H9 (cell line): ENCODE measurements around the gene CD86. TPM values are rescaled to one million over a fixed set of nuclear protein-coding genes. Genes with fewer than 3 reads are reported as not detected.

ENCODE experiments used
- DNase-seq: peaks from one replicate; pipeline ENCODE4 v3.0.0-alpha.2; 2017
- H2AFZ ChIP-seq: one replicate; pipeline ENCODE4 v1.6.1; 2013; ENCODE audit warnings: mild to moderate bottlenecking, low read length, control low read depth, moderate library complexity
- H2AK5ac ChIP-seq: 2 replicates; pipeline ENCODE4 v1.6.1; 2013; ENCODE audit warnings: low read length, control low read depth, mixed read lengths; ENCODE audit not compliant: insufficient read length
- H2BK120ac ChIP-seq: one replicate; pipeline ENCODE4 v1.6.1; 2013; ENCODE audit warnings: low read depth, mild to moderate bottlenecking, low read length, control low read depth, inconsistent platforms; ENCODE audit not compliant: poor library complexity, severe bottlenecking
- H2BK12ac ChIP-seq: 2 replicates; pipeline ENCODE4 v1.6.1; 2013; ENCODE audit warnings: low read length, control low read depth, mixed read lengths, low read depth; ENCODE audit not compliant: insufficient read length
- H2BK15ac ChIP-seq: 2 replicates; pipeline ENCODE4 v1.6.1; 2013; ENCODE audit warnings: low read depth, low read length, control low read depth
- H2BK20ac ChIP-seq: one replicate; pipeline ENCODE4 v1.6.1; 2013; ENCODE audit warnings: low read depth, mild to moderate bottlenecking, low read length, control low read depth, inconsistent platforms; ENCODE audit not compliant: poor library complexity, severe bottlenecking
- H2BK5ac ChIP-seq: 2 replicates; pipeline ENCODE4 v1.6.1; 2013; ENCODE audit warnings: low read length, control low read depth, mixed read lengths; ENCODE audit not compliant: insufficient read length
- H3K14ac ChIP-seq: 2 replicates; pipeline ENCODE4 v1.6.1; 2013; ENCODE audit warnings: low read length, control low read depth; ENCODE audit not compliant: insufficient read depth
- H3K18ac ChIP-seq: 2 replicates; pipeline ENCODE4 v1.6.1; 2013; ENCODE audit warnings: low read depth, mild to moderate bottlenecking, mixed read lengths, low read length, control low read depth; ENCODE audit not compliant: insufficient read length
- H3K23ac ChIP-seq: 2 replicates; pipeline ENCODE4 v1.6.1; 2013; ENCODE audit warnings: low read length, control low read depth, mixed read lengths, low read depth; ENCODE audit not compliant: insufficient read length
- H3K23me2 ChIP-seq: 2 replicates; pipeline ENCODE4 v1.6.1; 2013; ENCODE audit warnings: low read depth, mild to moderate bottlenecking, mixed read lengths, low read length, control low read depth; ENCODE audit not compliant: insufficient read length, poor library complexity, severe bottlenecking
- H3K27ac ChIP-seq: 2 replicates; pipeline ENCODE4 v1.5.1; 2013; ENCODE audit warnings: low read length, control low read depth, mixed read lengths, low read depth; ENCODE audit not compliant: insufficient read length
- H3K27me3 ChIP-seq: 2 replicates; pipeline ENCODE4 v1.6.1; 2013; ENCODE audit warnings: low read length, control low read depth, inconsistent platforms; ENCODE audit not compliant: insufficient read depth
- H3K4ac ChIP-seq: 2 replicates; pipeline ENCODE4 v1.6.1; 2013; ENCODE audit warnings: low read depth, mild to moderate bottlenecking, control low read depth, inconsistent platforms, low read length, moderate library complexity
- H3K4me1 ChIP-seq: 2 replicates; pipeline ENCODE4 v1.6.1; 2013; ENCODE audit warnings: low read length, control low read depth, inconsistent platforms; ENCODE audit not compliant: insufficient read depth
- H3K4me2 ChIP-seq: 2 replicates; pipeline ENCODE4 v1.6.1; 2013; ENCODE audit warnings: low read length, control low read depth, mixed read lengths; ENCODE audit not compliant: insufficient read length, insufficient read depth
- H3K56ac ChIP-seq: 2 replicates; pipeline ENCODE4 v1.6.1; 2013; ENCODE audit warnings: low read depth, mild to moderate bottlenecking, mixed read lengths, low read length, control low read depth; ENCODE audit not compliant: insufficient read length
- H3K79me1 ChIP-seq: 2 replicates; pipeline ENCODE4 v1.6.1; 2013; ENCODE audit warnings: low read depth, mild to moderate bottlenecking, moderate library complexity, low read length, control low read depth, inconsistent platforms; ENCODE audit not compliant: insufficient read depth, poor library complexity, severe bottlenecking
- H3K79me2 ChIP-seq: 2 replicates; pipeline ENCODE4 v1.6.1; 2013; ENCODE audit warnings: low read length, control low read depth, inconsistent platforms; ENCODE audit not compliant: insufficient read depth
- H3K9ac ChIP-seq: 2 replicates; pipeline ENCODE4 v1.6.1; 2013; ENCODE audit warnings: low read length, control low read depth, mixed read lengths; ENCODE audit not compliant: insufficient read length; ENCODE audit errors: extremely low read depth
- H3K9me3 ChIP-seq: one replicate; pipeline ENCODE4 v1.6.1; 2013; ENCODE audit warnings: low read depth, low read length, inconsistent platforms; ENCODE audit not compliant: control insufficient read depth
- H3T11ph ChIP-seq: one replicate; pipeline ENCODE4 v1.6.1; 2013; ENCODE audit warnings: mild to moderate bottlenecking, low read length, control low read depth, inconsistent platforms
- H4K20me1 ChIP-seq: one replicate; pipeline ENCODE4 v1.6.1; 2013; ENCODE audit not compliant: control insufficient read depth, insufficient read length, insufficient read depth
- H4K5ac ChIP-seq: 2 replicates; pipeline ENCODE4 v1.6.1; 2013; ENCODE audit warnings: low read depth, mild to moderate bottlenecking, mixed read lengths, low read length, control low read depth; ENCODE audit not compliant: insufficient read length
- H4K8ac ChIP-seq: replicated peaks from 2 replicates; pipeline ENCODE4 v1.6.1; 2013; ENCODE audit warnings: low read length, control low read depth, mixed read lengths, low read depth; ENCODE audit not compliant: insufficient read length
- H4K91ac ChIP-seq: 2 replicates; pipeline ENCODE4 v1.6.1; 2013; ENCODE audit warnings: low read depth, mild to moderate bottlenecking, moderate library complexity, mixed read lengths, low read length, control low read depth; ENCODE audit not compliant: insufficient read length
- H3K27ac Mint-ChIP-seq, 3 experiments: 2 replicates in 2 of 3; 3 replicates in 1 of 3; pipeline ENCODE4 v1.8.0; 2020 to 2021; ENCODE audit warnings: mixed read lengths in 3 of 3, mild to moderate bottlenecking in 1 of 3, moderate library complexity in 1 of 3
- H3K27me3 Mint-ChIP-seq: 2 replicates; pipeline ENCODE4 v1.8.0; 2021; ENCODE audit warnings: low read depth, mild to moderate bottlenecking, moderate library complexity, mixed read lengths
- H3K36me3 Mint-ChIP-seq, 3 experiments: 2 replicates in 2 of 3; 3 replicates in 1 of 3; pipeline ENCODE4 v1.8.0; 2020 to 2021; ENCODE audit warnings: low read depth in 3 of 3, mixed read lengths in 3 of 3; ENCODE audit not compliant: insufficient read depth in 1 of 3
- H3K4me1 Mint-ChIP-seq, 2 experiments: 2 replicates each; pipeline ENCODE4 v1.8.0; 2020; ENCODE audit warnings: mixed read lengths in 2 of 2
- H3K4me3 Mint-ChIP-seq, 2 experiments: 2 replicates in 1 of 2; 3 replicates in 1 of 2; pipeline ENCODE4 v1.8.0; 2020 to 2021; ENCODE audit warnings: mild to moderate bottlenecking in 2 of 2, mixed read lengths in 2 of 2, moderate library complexity in 1 of 2
- H3K9me3 Mint-ChIP-seq, 2 experiments: 2 replicates in 1 of 2; 3 replicates in 1 of 2; pipeline ENCODE4 v1.8.0; 2020; ENCODE audit warnings: mild to moderate bottlenecking in 2 of 2, mixed read lengths in 2 of 2, moderate library complexity in 1 of 2
- CTCF ChIP-seq: fragments of 200-600 bp; sonication (generic); conservative IDR thresholded peaks from 3 replicates; pipeline ENCODE4 v1.8.0; 2021; ENCODE audit warnings: antibody characterized with exemption, mild to moderate bottlenecking
- WGBS: extraction: QIAGEN DNeasy Blood & Tissue Kit; methylation state at CpG from one replicate; pipeline ENCODE4 v1.1.7; 2013; ENCODE audit warnings: missing lambda C conversion rate, low lambda C conversion rate, mixed read lengths; ENCODE audit not compliant: insufficient read length; ENCODE audit errors: extremely low coverage; 5-methylcytosine and 5-hydroxymethylcytosine counted together
- total RNA-seq: library from RNA; stranded (reverse); gene quantifications from 2 replicates; pipeline ENCODE4 v1.2.1, GENCODE V29; 2021

Gene CD86
- total RNA-seq, 1 experiment from 2014 or later = not detected

- no peak for TF ChIP-seq CTCF
- no peaks in the 10 kb centered on the region for H3K27me3 ChIP-seq
- no peak overlapping the region for H4K5ac ChIP-seq
- peaks cover 0 to 7% of the 10 kb centered on the region in 2 experiments; a peak in 2 of 4 replicates for H3K4me1 Mint-ChIP-seq
- H3K4ac ChIP-seq = no peak overlapping the region
- no peak overlapping the region for H3K14ac ChIP-seq
- H2BK5ac ChIP-seq = no peak overlapping the region
- H3K4me1 ChIP-seq = no peaks in the 10 kb centered on the region
- H3K4me2 ChIP-seq = no peak overlapping the region
- no peaks in the 10 kb centered on the region for H3K27me3 Mint-ChIP-seq
- no peaks in the 10 kb centered on the region for H3K9me3 Mint-ChIP-seq
- no peak overlapping the region for H2AFZ ChIP-seq
- H4K91ac ChIP-seq = no peak overlapping the region
- H3K4me3 Mint-ChIP-seq = no peak overlapping the region
- H3K23me2 ChIP-seq = no peaks in the 10 kb centered on the region
- no peak overlapping the region for H2AK5ac ChIP-seq
- no peak overlapping the region for H3K18ac ChIP-seq
- H3K36me3 Mint-ChIP-seq = no peaks in the 10 kb centered on the region
- no peaks in the 10 kb centered on the region for H3K9me3 ChIP-seq
- H3K79me1 ChIP-seq = no peaks in the 10 kb centered on the region
- H2BK12ac ChIP-seq = no peak overlapping the region
- no peak overlapping the region for H3K27ac ChIP-seq
- no peak overlapping the region for H3K27ac Mint-ChIP-seq
- H4K8ac ChIP-seq = no peak overlapping the region
- no peaks in the 10 kb centered on the region for H4K20me1 ChIP-seq
- H2BK20ac ChIP-seq = no peak overlapping the region
- no peak overlapping the region for H3T11ph ChIP-seq
- H3K23ac ChIP-seq = no peak overlapping the region
- H3K9ac ChIP-seq = no peak overlapping the region
- no peak for DNase-seq
- no peak overlapping the region for H2BK15ac ChIP-seq
- no peaks in the 10 kb centered on the region for H3K79me2 ChIP-seq
- H3K56ac ChIP-seq = no peak overlapping the region
- no peak overlapping the region for H2BK120ac ChIP-seq
- WGBS = no CpG with 5 or more reads among the region's 1 CpG
Measured at GRCh38 chr3:122100083-122100482, 44.9 kb downstream of the CD86 start.
